IPS-18a (cell line): Measurements from ENCODE around the gene PCNX2.
"Not testable (repeated sequence)": the region's sequence is repeated elsewhere in the genome, so short reads cannot be mapped to it uniquely, and the experiment has no call there.

ENCODE experiments used
- H3K27ac ChIP-seq: one replicate; pipeline ENCODE4 v1.5.1; 2013; ENCODE audit warnings: low read length
- H3K27me3 ChIP-seq: one replicate; pipeline ENCODE4 v1.6.1; 2013; ENCODE audit warnings: mild to moderate bottlenecking, low read length; ENCODE audit not compliant: control insufficient read depth, insufficient read depth
- H3K36me3 ChIP-seq: one replicate; pipeline ENCODE4 v1.6.1; 2013; ENCODE audit warnings: low read depth, low read length; ENCODE audit not compliant: control insufficient read depth
- H3K4me1 ChIP-seq: one replicate; pipeline ENCODE4 v1.6.1; 2013; ENCODE audit warnings: low read depth, low read length; ENCODE audit not compliant: control insufficient read depth
- H3K4me3 ChIP-seq: one replicate; pipeline ENCODE4 v1.5.1; 2013; ENCODE audit warnings: low read length
- H3K9ac ChIP-seq: one replicate; pipeline ENCODE4 v1.6.1; 2013; ENCODE audit warnings: mild to moderate bottlenecking, low read length, moderate library complexity
- H3K9me3 ChIP-seq: one replicate; pipeline ENCODE4 v1.6.1; 2013; ENCODE audit warnings: low read depth, low read length; ENCODE audit not compliant: control insufficient read depth

The PCNX2 gene

GRCh38 chr1:233015965-233016364 is 279.6 kb downstream of the PCNX2 start:
- Histone ChIP-seq H3K4me3 (no peak overlapping the region), H3K4me1 (no peaks in the 10 kb centered on the region), H3K36me3 (peaks cover 15% of the 10 kb centered on the region), H3K27ac (no peak overlapping the region), H3K27me3 (no peaks in the 10 kb centered on the region), H3K9me3 (no peaks in the 10 kb centered on the region), H3K9ac (no peak overlapping the region)

GRCh38 chr1:233012021-233012420 is 283.5 kb downstream of the PCNX2 start:
- Histone ChIP-seq H3K27ac (no peak overlapping the region), H3K4me1 (no peaks in the 10 kb centered on the region), H3K36me3 (peaks cover 13% of the 10 kb centered on the region), H3K27me3 (no peaks in the 10 kb centered on the region), H3K9me3 (no peaks in the 10 kb centered on the region), H3K9ac (no peak overlapping the region), H3K4me3 (no peak overlapping the region)

GRCh38 chr1:233010146-233010545 is 285.4 kb downstream of the PCNX2 start:
- H3K27ac ChIP-seq = no peak overlapping the region

GRCh38 chr1:233006541-233006973 is 289.0 kb downstream of the PCNX2 start:
- Histone ChIP-seq H3K36me3 (no peaks in the 10 kb centered on the region), H3K27me3 (no peaks in the 10 kb centered on the region), H3K9ac (no peak overlapping the region), H3K4me1 (no peaks in the 10 kb centered on the region), H3K9me3 (no peaks in the 10 kb centered on the region), H3K4me3 (no peak overlapping the region), H3K27ac (no peak overlapping the region)

More at GRCh38 chr1:233010146-233010545, 285.4 kb downstream of the PCNX2 start:
- Histone ChIP-seq H3K9ac (no peak overlapping the region), H3K27me3 (no peaks in the 10 kb centered on the region), H3K4me3 (no peak overlapping the region), H3K9me3 (no peaks in the 10 kb centered on the region), H3K36me3 (peaks cover 13% of the 10 kb centered on the region), H3K4me1 (no peaks in the 10 kb centered on the region)

GRCh38 chr1:233006108-233006507 is 289.4 kb downstream of the PCNX2 start:
- Histone ChIP-seq H3K27me3 (no peaks in the 10 kb centered on the region), H3K4me3 (no peak overlapping the region), H3K36me3 (no peaks in the 10 kb centered on the region), H3K9me3 (no peaks in the 10 kb centered on the region), H3K4me1 (no peaks in the 10 kb centered on the region), H3K27ac (no peak overlapping the region), H3K9ac (no peak overlapping the region)

DNA sequence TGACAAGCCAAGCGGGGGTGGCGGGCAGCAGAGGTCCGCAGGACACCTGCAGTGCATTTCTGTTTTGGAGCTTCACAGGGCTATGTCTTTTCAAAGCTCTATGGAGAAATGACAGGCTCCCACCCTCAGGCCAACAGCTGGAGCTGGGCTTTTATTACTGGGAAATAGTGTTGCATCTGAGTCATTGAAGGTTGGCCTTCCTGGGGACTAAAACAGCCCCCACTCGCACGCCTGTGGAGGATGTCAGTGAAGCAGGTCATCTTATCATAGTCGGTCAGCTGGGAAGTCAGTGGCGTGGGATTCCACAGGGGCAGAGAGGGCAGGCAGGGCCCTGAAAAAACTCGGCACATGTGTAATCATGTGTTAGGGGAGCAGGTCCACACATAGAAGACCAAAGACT is 289.8 kb downstream of the PCNX2 start:
- H3K4me3 ChIP-seq = no peak overlapping the region
- H3K4me1 ChIP-seq = no peaks in the 10 kb centered on the region

DNA sequence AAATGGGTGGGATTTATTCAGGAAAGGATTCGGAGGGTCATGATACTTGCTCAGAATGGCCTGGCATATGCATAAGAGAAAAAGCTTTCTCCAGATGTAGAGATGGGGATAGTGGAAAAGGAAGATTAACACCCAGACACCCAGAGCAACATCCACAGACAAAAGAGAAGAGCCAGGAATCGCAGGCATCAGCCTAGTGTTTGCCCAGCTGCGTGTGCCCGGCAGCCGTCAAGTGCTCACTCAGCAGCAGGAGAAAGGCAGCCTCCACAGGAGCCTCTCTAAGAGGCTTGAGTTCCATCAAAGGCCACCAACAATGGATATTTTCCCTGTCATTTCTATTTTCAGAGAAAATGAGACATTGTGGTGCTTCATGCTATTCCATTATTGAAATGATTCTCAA is 290.4 kb downstream of the PCNX2 start:
- no peak overlapping the region for H3K4me3 ChIP-seq
- no peaks in the 10 kb centered on the region for H3K9me3 ChIP-seq
- H3K27me3 ChIP-seq = no peaks in the 10 kb centered on the region
- H3K36me3 ChIP-seq = peaks cover 7% of the 10 kb centered on the region
- H3K27ac ChIP-seq = no peak overlapping the region
- no peaks in the 10 kb centered on the region for H3K4me1 ChIP-seq
- no peak overlapping the region for H3K9ac ChIP-seq

More for the DNA sequence above, 289.8 kb downstream of the PCNX2 start:
- Histone ChIP-seq H3K27ac (no peak overlapping the region), H3K9me3 (no peaks in the 10 kb centered on the region), H3K36me3 (peaks cover 1% of the 10 kb centered on the region), H3K9ac (no peak overlapping the region), H3K27me3 (no peaks in the 10 kb centered on the region)

DNA sequence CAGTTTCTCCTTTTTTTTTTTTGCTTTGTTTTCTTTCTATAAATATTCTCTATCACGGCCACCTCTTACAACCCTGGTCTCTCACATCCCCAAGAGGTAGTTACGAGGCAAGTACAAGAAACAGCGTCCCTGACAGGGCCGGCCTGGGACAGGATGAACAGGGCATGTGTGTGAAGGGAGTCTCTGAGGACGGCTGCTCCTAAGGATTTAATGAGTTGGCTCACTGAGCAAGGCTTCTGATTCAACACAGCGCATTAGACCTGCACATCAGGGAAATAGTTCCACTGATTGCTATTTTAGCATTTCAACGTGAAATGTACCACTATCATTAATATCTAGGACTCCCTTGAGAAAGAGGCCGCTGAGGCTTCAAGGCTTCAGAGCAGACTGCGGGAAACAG is 291.1 kb downstream of the PCNX2 start:
- Histone ChIP-seq H3K9me3 (no peaks in the 10 kb centered on the region), H3K36me3 (peaks cover 13% of the 10 kb centered on the region), H3K27ac (no peak overlapping the region), H3K9ac (no peak overlapping the region), H3K4me3 (no peak overlapping the region), H3K27me3 (no peaks in the 10 kb centered on the region), H3K4me1 (no peaks in the 10 kb centered on the region)

DNA sequence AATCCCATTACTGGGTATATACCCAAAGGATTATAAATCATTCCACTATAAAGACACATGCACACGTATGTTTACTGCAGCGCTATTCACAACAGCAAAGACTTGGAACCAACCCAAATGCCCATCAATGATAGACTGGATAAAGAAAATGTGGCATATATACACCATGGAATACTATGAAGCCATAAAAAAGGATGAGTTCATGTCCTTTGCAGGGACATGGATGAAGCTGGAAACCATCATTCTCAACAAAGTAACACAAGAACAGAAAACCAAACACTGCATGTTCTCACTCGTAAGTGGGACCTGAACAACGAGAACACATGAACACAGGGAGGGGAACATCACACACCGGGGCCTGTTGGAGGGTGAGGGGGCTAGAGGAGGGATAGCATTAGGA is 291.9 kb downstream of the PCNX2 start:
- H3K36me3 ChIP-seq = peaks cover 17% of the 10 kb centered on the region
- H3K9ac ChIP-seq, H3K4me1 ChIP-seq, H3K27ac ChIP-seq, H3K4me3 ChIP-seq, H3K9me3 ChIP-seq, H3K27me3 ChIP-seq: not testable (repeated sequence)

- H3K27ac ChIP-seq = no peak overlapping the region
- H3K36me3 ChIP-seq = peaks cover 29% of the 10 kb centered on the region
- no peak overlapping the region for H3K4me3 ChIP-seq
- no peaks in the 10 kb centered on the region for H3K4me1 ChIP-seq
- no peaks in the 10 kb centered on the region for H3K27me3 ChIP-seq
- H3K9ac ChIP-seq = no peak overlapping the region
- H3K9me3 ChIP-seq = no peaks in the 10 kb centered on the region
Observed at GRCh38 chr1:232999956-233000625, 295.4 kb downstream of the PCNX2 start.

- no peaks in the 10 kb centered on the region for H3K27me3 ChIP-seq
- no peak overlapping the region for H3K27ac ChIP-seq
- peaks cover 37% of the 10 kb centered on the region for H3K36me3 ChIP-seq
- H3K9ac ChIP-seq = no peak overlapping the region
- H3K4me1 ChIP-seq = no peaks in the 10 kb centered on the region
- H3K9me3 ChIP-seq = peaks cover 2% of the 10 kb centered on the region
- H3K4me3 ChIP-seq = no peak overlapping the region
Observed at GRCh38 chr1:232998646-232999045, 296.9 kb downstream of the PCNX2 start.

- peaks cover 6% of the 10 kb centered on the region for H3K9me3 ChIP-seq
- H3K4me3 ChIP-seq = no peak overlapping the region
- peaks cover 42% of the 10 kb centered on the region for H3K36me3 ChIP-seq
- H3K9ac ChIP-seq = no peak overlapping the region
- no peaks in the 10 kb centered on the region for H3K27me3 ChIP-seq
- no peaks in the 10 kb centered on the region for H3K4me1 ChIP-seq
- no peak overlapping the region for H3K27ac ChIP-seq
Observed at GRCh38 chr1:232998138-232998537, 297.4 kb downstream of the PCNX2 start.
